Measurements from ENCODE around the gene AGPAT1. TPM values are rescaled to one million over a fixed set of nuclear protein-coding genes. Genes with fewer than 3 reads are reported as not detected.

Gene AGPAT1
- total RNA-seq, 1 experiment from 2014 or later = 108 TPM

- H3K27ac ChIP-seq (ENCODE audit: low read depth, low read length, poor library complexity, severe bottlenecking) = peak within 1 kb of the TSS; percentile 94
- POLR2A ChIA-PET (ENCODE audit: low non-redundant PET) = no interaction called here
- TF ChIP-seq CTCF (conservative IDR thresholded peaks at IDR 0.05; ENCODE audit: low read depth, low read length) = no peak
- no peak for TF ChIP-seq EZH2 (IDR thresholded peaks at IDR 0.05; ENCODE audit: borderline replicate concordance, low read depth, low read length, poor library complexity, severe bottlenecking)
- TSS peak; percentile 95 for BruUV-seq (replicated peaks)
- DNase-seq (ENCODE audit: low spot score) = peak; percentile 94
- peaks cover 28% of the 10 kb centered on the region for H3K4me1 ChIP-seq (ENCODE audit: insufficient read depth, low read length, poor library complexity, severe bottlenecking)
- H3K36me3 ChIP-seq (ENCODE audit: insufficient read depth, low read length, poor library complexity, severe bottlenecking) = peaks cover 20% of the 10 kb centered on the region
- H3K27me3 ChIP-seq (replicated peaks; ENCODE audit: insufficient read depth, low read depth, low read length, poor library complexity) = no peaks in the 10 kb centered on the region
- H3K9me3 ChIP-seq (ENCODE audit: low read depth, low read length, poor library complexity, severe bottlenecking) = no peaks in the 10 kb centered on the region
- intact Hi-C loops (cut with micrococcal nuclease; ENCODE audit: unreplicated experiment) = no loop called here
- peak within 1 kb of the TSS; percentile 69 for H3K4me3 ChIP-seq (ENCODE audit: low read depth, low read length, poor library complexity, severe bottlenecking)
- CTCF ChIA-PET = interaction anchor here (0.5 to 0.9 kb wide), 3 partner anchors 26 to 1058 kb away, joined by 3 read pairs; partner anchors contain the start of genes ATF6B and EGFL8
Measured at GRCh38 chr6:32190054-32190851, 14.4 kb upstream of the AGPAT1 start, which contains the start of gene PBX2. Gene PBX2 (minus strand): TSS chr6:32190202. CDS start chr6:32189915, 287 bp downstream.

- Histone ChIP-seq H3K4me3 (ENCODE audit: low read depth, low read length, poor library complexity, severe bottlenecking) (peak overlapping the region; percentile 69), H3K36me3 (ENCODE audit: insufficient read depth, low read length, poor library complexity, severe bottlenecking) (peaks cover 20% of the 10 kb centered on the region), H3K27me3 (replicated peaks; ENCODE audit: insufficient read depth, low read depth, low read length, poor library complexity) (no peaks in the 10 kb centered on the region), H3K27ac (ENCODE audit: low read depth, low read length, poor library complexity, severe bottlenecking) (peak overlapping the region; percentile 94), H3K9me3 (ENCODE audit: low read depth, low read length, poor library complexity, severe bottlenecking) (no peaks in the 10 kb centered on the region), H3K4me1 (ENCODE audit: insufficient read depth, low read length, poor library complexity, severe bottlenecking) (peaks cover 23% of the 10 kb centered on the region)
- BruUV-seq (replicated peaks) = no TSS peak
- intact Hi-C loops (cut with micrococcal nuclease; ENCODE audit: unreplicated experiment) = no loop called here
- no peak for TF ChIP-seq EZH2 (IDR thresholded peaks at IDR 0.05; ENCODE audit: borderline replicate concordance, low read depth, low read length, poor library complexity, severe bottlenecking)
- no peak for TF ChIP-seq CTCF (conservative IDR thresholded peaks at IDR 0.05; ENCODE audit: low read depth, low read length)
- CTCF ChIA-PET = no interaction called here
- POLR2A ChIA-PET (ENCODE audit: low non-redundant PET) = no interaction called here
- DNase-seq (ENCODE audit: low spot score) = no peak
Measured at GRCh38 chr6:32189742-32190053, 13.8 kb upstream of the AGPAT1 start.

- H3K27me3 ChIP-seq (replicated peaks; ENCODE audit: insufficient read depth, low read depth, low read length, poor library complexity) = no peaks in the 10 kb centered on the region
- ChIA-PET POLR2A (ENCODE audit: low non-redundant PET) (no interaction called here), CTCF (no interaction called here)
- peaks cover 20% of the 10 kb centered on the region for H3K4me1 ChIP-seq (ENCODE audit: insufficient read depth, low read length, poor library complexity, severe bottlenecking)
- H3K36me3 ChIP-seq (ENCODE audit: insufficient read depth, low read length, poor library complexity, severe bottlenecking) = peaks cover 22% of the 10 kb centered on the region
- TF ChIP-seq EZH2 (IDR thresholded peaks at IDR 0.05; ENCODE audit: borderline replicate concordance, low read depth, low read length, poor library complexity, severe bottlenecking) (no peak), CTCF (conservative IDR thresholded peaks at IDR 0.05; ENCODE audit: low read depth, low read length) (no peak)
- H3K9me3 ChIP-seq (ENCODE audit: low read depth, low read length, poor library complexity, severe bottlenecking) = no peaks in the 10 kb centered on the region
- peak overlapping the region; percentile 69 for H3K4me3 ChIP-seq (ENCODE audit: low read depth, low read length, poor library complexity, severe bottlenecking)
- no peak for DNase-seq (ENCODE audit: low spot score)
- intact Hi-C loops (cut with micrococcal nuclease; ENCODE audit: unreplicated experiment) = no loop called here
- peak overlapping the region; percentile 94 for H3K27ac ChIP-seq (ENCODE audit: low read depth, low read length, poor library complexity, severe bottlenecking)
- no TSS peak for BruUV-seq (replicated peaks)
Measured at GRCh38 chr6:32189069-32189741, 13.3 kb upstream of the AGPAT1 start.
